ENCODE results near the gene COL5A1. TPM values are rescaled to one million over a fixed set of nuclear protein-coding genes. Genes with fewer than 3 reads are reported as not detected.

COL5A1 gene
- total RNA-seq, 1 donor from 2014 or later, result 87.7 TPM

DNA sequence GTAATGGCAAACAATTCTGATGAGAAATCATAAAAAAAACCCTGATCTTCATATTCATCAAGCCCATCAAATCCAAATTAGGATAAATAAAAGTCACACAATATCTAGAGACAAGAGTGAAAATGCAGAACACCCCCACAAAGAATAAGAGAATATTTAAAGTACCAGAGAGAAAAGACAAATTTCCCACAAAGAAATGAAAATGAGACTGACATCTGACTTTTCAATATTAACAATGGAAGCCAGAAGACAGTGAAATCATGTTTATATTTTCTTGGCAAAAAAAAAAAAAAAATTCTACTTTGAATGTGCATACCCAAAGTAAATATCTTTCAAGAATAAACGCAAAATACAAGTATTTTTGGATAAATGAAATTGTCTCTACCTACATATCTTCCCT lies 28.9 kb upstream of the COL5A1 start:
- Histone ChIP-seq H3K36me3 (ENCODE audit: control insufficient read depth, insufficient read depth, low read length) (no peaks in the 10 kb centered on the region), H3K27me3 (ENCODE audit: control insufficient read depth, insufficient read depth, low read length) (no peaks in the 10 kb centered on the region), H3K4me3 (ENCODE audit: low read depth, low read length) (no peak overlapping the region)
- TF ChIP-seq, protein P1, sequence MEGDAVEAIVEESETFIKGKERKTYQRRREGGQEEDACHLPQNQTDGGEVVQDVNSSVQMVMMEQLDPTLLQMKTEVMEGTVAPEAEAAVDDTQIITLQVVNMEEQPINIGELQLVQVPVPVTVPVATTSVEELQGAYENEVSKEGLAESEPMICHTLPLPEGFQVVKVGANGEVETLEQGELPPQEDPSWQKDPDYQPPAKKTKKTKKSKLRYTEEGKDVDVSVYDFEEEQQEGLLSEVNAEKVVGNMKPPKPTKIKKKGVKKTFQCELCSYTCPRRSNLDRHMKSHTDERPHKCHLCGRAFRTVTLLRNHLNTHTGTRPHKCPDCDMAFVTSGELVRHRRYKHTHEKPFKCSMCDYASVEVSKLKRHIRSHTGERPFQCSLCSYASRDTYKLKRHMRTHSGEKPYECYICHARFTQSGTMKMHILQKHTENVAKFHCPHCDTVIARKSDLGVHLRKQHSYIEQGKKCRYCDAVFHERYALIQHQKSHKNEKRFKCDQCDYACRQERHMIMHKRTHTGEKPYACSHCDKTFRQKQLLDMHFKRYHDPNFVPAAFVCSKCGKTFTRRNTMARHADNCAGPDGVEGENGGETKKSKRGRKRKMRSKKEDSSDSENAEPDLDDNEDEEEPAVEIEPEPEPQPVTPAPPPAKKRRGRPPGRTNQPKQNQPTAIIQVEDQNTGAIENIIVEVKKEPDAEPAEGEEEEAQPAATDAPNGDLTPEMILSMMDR (IDR thresholded peaks at IDR 0.05; ENCODE audit: insufficient read depth, low read length, poor library complexity, severe bottlenecking), result no peak
- no peak for DNase-seq (ENCODE audit: low read depth)

DNA sequence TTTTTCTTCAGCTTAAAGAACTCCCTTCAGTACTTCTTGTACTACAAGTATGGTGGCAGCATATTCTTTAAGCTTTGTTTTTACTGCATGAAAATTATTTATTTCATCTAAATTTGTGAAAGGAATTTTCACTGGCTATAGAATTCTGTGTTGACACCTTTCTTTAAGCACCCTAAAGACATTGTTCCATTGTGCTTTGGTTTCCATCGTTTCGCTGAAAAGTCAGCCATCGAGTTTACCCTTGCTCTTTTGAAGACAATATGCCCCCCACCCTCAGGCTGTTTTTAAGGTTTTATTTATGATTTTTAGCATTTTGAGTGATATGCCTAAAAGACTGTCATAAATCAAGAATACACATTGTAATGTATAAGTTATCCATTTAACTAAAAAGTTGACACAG lies 27.3 kb upstream of the COL5A1 start:
- DNase-seq (ENCODE audit: low read depth), result no peak
- TF ChIP-seq, protein P1 (IDR thresholded peaks at IDR 0.05; ENCODE audit: insufficient read depth, low read length, poor library complexity, severe bottlenecking), result no peak
- no peaks in the 10 kb centered on the region for H3K27me3 ChIP-seq (ENCODE audit: control insufficient read depth, insufficient read depth, low read length)
- H3K4me3 ChIP-seq (ENCODE audit: low read depth, low read length), result no peak overlapping the region
- no peaks in the 10 kb centered on the region for H3K36me3 ChIP-seq (ENCODE audit: control insufficient read depth, insufficient read depth, low read length)

DNA sequence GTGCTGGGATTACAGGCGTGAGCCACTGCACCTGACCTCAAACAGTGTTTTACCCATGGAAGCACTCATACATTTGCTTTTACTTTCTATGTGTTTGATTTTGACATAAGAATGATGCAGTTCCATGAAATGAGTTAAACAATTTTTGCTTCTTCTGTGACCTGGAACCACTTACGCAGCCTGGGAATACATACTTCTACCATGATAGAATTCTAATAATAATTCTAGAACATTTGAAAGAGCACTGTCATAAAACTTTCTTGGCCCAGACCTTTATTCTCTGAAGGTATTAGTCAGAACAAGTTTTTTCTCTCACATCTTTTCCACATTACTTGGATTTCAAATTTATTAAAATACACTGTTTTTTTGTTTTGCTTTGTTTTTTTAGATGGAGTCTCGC lies 25.3 kb upstream of the COL5A1 start:
- TF ChIP-seq, protein P1 (IDR thresholded peaks at IDR 0.05; ENCODE audit: insufficient read depth, low read length, poor library complexity, severe bottlenecking), result no peak
- DNase-seq (ENCODE audit: low read depth), result no peak
- H3K4me3 ChIP-seq (ENCODE audit: low read depth, low read length), result no peak overlapping the region
- H3K27me3 ChIP-seq (ENCODE audit: control insufficient read depth, insufficient read depth, low read length), result peaks cover 3% of the 10 kb centered on the region
- no peaks in the 10 kb centered on the region for H3K36me3 ChIP-seq (ENCODE audit: control insufficient read depth, insufficient read depth, low read length)

DNA sequence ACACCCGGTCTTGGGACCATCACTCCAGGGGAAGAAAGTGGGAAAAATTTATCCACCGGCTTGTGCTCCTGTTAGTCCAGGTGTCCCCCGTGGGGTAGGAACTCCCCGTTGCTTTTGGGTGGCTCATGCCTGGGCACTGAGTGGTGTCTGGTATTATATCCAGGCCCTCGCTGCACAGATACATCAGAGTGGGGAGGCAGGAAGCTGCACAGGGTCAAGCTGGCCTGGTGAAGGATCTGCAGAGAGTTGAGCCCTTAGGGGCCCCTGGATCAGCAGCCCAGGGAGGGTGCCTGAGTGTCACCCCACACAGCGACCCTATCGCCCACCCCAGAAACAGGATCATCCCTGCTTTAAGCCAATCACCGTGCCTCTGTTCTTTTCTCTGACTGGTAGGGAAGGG lies 24.4 kb upstream of the COL5A1 start:
- Histone ChIP-seq H3K36me3 (ENCODE audit: control insufficient read depth, insufficient read depth, low read length) (no peaks in the 10 kb centered on the region), H3K4me3 (ENCODE audit: low read depth, low read length) (no peak overlapping the region), H3K27me3 (ENCODE audit: control insufficient read depth, insufficient read depth, low read length) (peaks cover 3% of the 10 kb centered on the region)
- no peak for DNase-seq (ENCODE audit: low read depth)
- TF ChIP-seq, protein P1 (IDR thresholded peaks at IDR 0.05; ENCODE audit: insufficient read depth, low read length, poor library complexity, severe bottlenecking), result no peak

DNA sequence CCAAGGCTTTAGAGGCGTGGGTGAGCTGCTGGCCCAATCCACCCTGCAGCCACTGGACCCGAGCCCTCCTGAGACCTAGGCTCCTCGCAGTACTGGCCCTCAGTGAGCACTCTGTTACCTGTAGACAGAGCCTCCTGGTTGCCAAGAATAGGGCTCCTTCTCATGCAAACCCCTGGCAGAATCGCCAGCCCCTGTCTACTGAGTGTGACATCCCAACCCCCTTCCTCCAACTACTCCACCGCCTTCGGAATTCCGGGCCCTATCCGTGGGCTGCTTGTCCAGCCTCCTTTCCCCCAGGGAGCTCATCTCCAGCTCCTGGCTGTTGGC lies 23.8 kb upstream of the COL5A1 start:
- no peak for DNase-seq (ENCODE audit: low read depth)
- H3K27me3 ChIP-seq (ENCODE audit: control insufficient read depth, insufficient read depth, low read length), result peaks cover 3% of the 10 kb centered on the region
- no peak overlapping the region for H3K4me3 ChIP-seq (ENCODE audit: low read depth, low read length)
- H3K36me3 ChIP-seq (ENCODE audit: control insufficient read depth, insufficient read depth, low read length), result no peaks in the 10 kb centered on the region
- TF ChIP-seq, protein P1 (IDR thresholded peaks at IDR 0.05; ENCODE audit: insufficient read depth, low read length, poor library complexity, severe bottlenecking), result no peak

DNA sequence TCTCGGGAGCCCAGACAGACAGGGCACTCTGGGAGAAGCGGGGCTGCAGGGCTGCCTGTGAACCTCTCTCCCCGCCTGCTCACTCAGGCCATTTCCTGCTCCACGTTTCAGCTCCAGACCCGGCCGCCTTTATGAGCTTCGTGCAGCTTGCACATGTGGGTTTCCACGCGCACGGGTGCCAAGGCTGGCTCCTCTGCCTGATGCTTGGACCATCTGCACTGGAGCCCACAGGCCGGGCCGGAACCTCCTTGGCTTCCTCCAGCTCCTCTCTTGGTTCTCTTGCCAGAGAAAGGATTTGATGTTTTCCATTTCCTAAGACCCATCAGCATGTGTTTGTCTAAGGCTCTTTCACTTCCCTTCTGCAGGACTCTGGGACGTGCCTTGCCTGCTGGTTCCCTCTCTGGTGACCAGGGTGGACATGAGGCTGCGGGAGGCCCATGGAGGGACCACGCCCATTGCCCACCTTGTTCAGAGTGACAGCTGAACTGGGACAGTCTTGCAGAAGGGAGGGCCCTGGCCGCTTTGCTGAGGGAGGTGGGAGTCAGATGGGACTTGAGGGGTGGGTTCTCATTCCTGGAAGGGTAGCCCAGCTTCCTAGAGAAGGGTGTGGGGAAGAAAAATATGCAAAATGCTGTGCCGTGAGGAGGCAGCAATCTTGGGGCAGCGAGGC lies 23.3 kb upstream of the COL5A1 start:
- Histone ChIP-seq H3K4me3 (ENCODE audit: low read depth, low read length) (no peak overlapping the region), H3K27me3 (ENCODE audit: control insufficient read depth, insufficient read depth, low read length) (peaks cover 3% of the 10 kb centered on the region), H3K36me3 (ENCODE audit: control insufficient read depth, insufficient read depth, low read length) (no peaks in the 10 kb centered on the region)
- TF ChIP-seq, protein P1 (IDR thresholded peaks at IDR 0.05; ENCODE audit: insufficient read depth, low read length, poor library complexity, severe bottlenecking), result no peak
- no peak for DNase-seq (ENCODE audit: low read depth)

All from kidney epithelial cell (primary cell).